ENCODE results near the gene SERPINA3. TPM values are rescaled to one million over a fixed set of nuclear protein-coding genes. Genes with fewer than 3 reads are reported as not detected.

The SERPINA3 gene
- total RNA-seq, 1 experiment from 2014 or later: 2,914 TPM

GRCh38 chr14:94586635-94587034 lies 25.6 kb upstream of the SERPINA3 start:
- Mint-ChIP-seq H3K27me3 (ENCODE audit: unreplicated experiment) (no peaks in the 10 kb centered on the region), H3K4me3 (ENCODE audit: low read depth, unreplicated experiment) (no peak overlapping the region)
- CTCF ChIA-PET: no interaction called here

GRCh38 chr14:94588311-94588710 lies 23.9 kb upstream of the SERPINA3 start:
- no peak overlapping the region for H3K27ac Mint-ChIP-seq (ENCODE audit: unreplicated experiment)
- CTCF ChIA-PET: no interaction called here
- no TSS peak for BruUV-seq (replicated peaks)
- H3K4me1 Mint-ChIP-seq (ENCODE audit: low read depth, unreplicated experiment): peaks cover under 1% of the 10 kb centered on the region
- no peak for DNase-seq
- H3K9me3 Mint-ChIP-seq (ENCODE audit: low read depth, unreplicated experiment): no peaks in the 10 kb centered on the region
- H3K4me3 Mint-ChIP-seq (ENCODE audit: low read depth, unreplicated experiment): no peak overlapping the region
- intact Hi-C loops (cut with micrococcal nuclease; ENCODE audit: unreplicated experiment): no loop called here
- H3K27me3 Mint-ChIP-seq (ENCODE audit: unreplicated experiment): no peaks in the 10 kb centered on the region
- H3K36me3 Mint-ChIP-seq (ENCODE audit: insufficient read depth, unreplicated experiment): peaks cover 19% of the 10 kb centered on the region
- no peak for TF ChIP-seq CTCF (IDR thresholded peaks at IDR 0.05; ENCODE audit: unreplicated experiment)

More at GRCh38 chr14:94586635-94587034, 25.6 kb upstream of the SERPINA3 start:
- Mint-ChIP-seq H3K36me3 (ENCODE audit: insufficient read depth, unreplicated experiment) (peaks cover 11% of the 10 kb centered on the region), H3K27ac (ENCODE audit: unreplicated experiment) (no peak overlapping the region), H3K9me3 (ENCODE audit: low read depth, unreplicated experiment) (no peaks in the 10 kb centered on the region), H3K4me1 (ENCODE audit: low read depth, unreplicated experiment) (peaks cover 17% of the 10 kb centered on the region)
- no TSS peak for BruUV-seq (replicated peaks)
- no peak for TF ChIP-seq CTCF (IDR thresholded peaks at IDR 0.05; ENCODE audit: unreplicated experiment)
- intact Hi-C loops (cut with micrococcal nuclease; ENCODE audit: unreplicated experiment): no loop called here
- DNase-seq: no peak

- DNase-seq: no peak
- CTCF ChIA-PET: no interaction called here
- intact Hi-C loops (cut with micrococcal nuclease; ENCODE audit: unreplicated experiment): no loop called here
- Mint-ChIP-seq H3K36me3 (ENCODE audit: insufficient read depth, unreplicated experiment) (peaks cover 20% of the 10 kb centered on the region), H3K27me3 (ENCODE audit: unreplicated experiment) (no peaks in the 10 kb centered on the region), H3K4me1 (ENCODE audit: low read depth, unreplicated experiment) (peaks cover 23% of the 10 kb centered on the region), H3K27ac (ENCODE audit: unreplicated experiment) (no peak overlapping the region), H3K4me3 (ENCODE audit: low read depth, unreplicated experiment) (no peak overlapping the region), H3K9me3 (ENCODE audit: low read depth, unreplicated experiment) (no peaks in the 10 kb centered on the region)
- BruUV-seq (replicated peaks): no TSS peak
- TF ChIP-seq CTCF (IDR thresholded peaks at IDR 0.05; ENCODE audit: unreplicated experiment): no peak
These were observed 21.1 kb upstream of the SERPINA3 start for GRCh38 chr14:94591073-94591472.

- intact Hi-C loops (cut with micrococcal nuclease; ENCODE audit: unreplicated experiment): no loop called here
- Mint-ChIP-seq H3K4me3 (ENCODE audit: low read depth, unreplicated experiment) (no peak overlapping the region), H3K27me3 (ENCODE audit: unreplicated experiment) (no peaks in the 10 kb centered on the region), H3K4me1 (ENCODE audit: low read depth, unreplicated experiment) (peaks cover 31% of the 10 kb centered on the region), H3K27ac (ENCODE audit: unreplicated experiment) (no peak overlapping the region), H3K9me3 (ENCODE audit: low read depth, unreplicated experiment) (no peaks in the 10 kb centered on the region), H3K36me3 (ENCODE audit: insufficient read depth, unreplicated experiment) (peaks cover 22% of the 10 kb centered on the region)
- no peak for TF ChIP-seq CTCF (IDR thresholded peaks at IDR 0.05; ENCODE audit: unreplicated experiment)
- CTCF ChIA-PET: interaction anchor here (0.6 kb wide), 1 partner anchor 49 kb away, joined by 4 read pairs; no protein-coding TSS in a partner anchor
- DNase-seq: no peak
- no TSS peak for BruUV-seq (replicated peaks)
These were observed 20.3 kb upstream of the SERPINA3 start for GRCh38 chr14:94591871-94592270.

All from Calu3 (cell line).